Measurements from ENCODE around the gene RSAD1. TPM values are rescaled to one million over a fixed set of nuclear protein-coding genes. Genes with fewer than 3 reads are reported as not detected.

The RSAD1 gene
- total and polyA plus RNA-seq, 4 donors = 20.1 to 43.2 (median 29.9) TPM

DNA sequence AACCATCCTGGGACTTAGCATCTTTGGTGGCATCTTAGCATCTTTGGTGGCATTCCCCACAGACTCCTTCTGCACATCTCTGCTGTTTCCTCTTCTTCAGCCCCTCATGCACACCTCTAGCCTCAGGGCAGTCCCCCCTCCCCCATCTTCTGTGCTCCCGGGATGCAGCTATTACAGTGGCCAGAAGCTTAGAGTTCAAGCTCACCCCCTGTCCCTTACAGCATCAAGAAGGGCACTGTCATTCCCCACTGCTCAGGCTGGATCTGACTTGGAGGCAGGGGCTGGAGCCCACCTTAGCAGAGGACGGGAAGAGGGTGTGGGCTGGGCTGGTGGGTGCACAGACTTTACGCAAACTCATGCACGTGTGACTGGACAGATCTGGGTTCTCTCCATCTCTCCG is 54.5 kb downstream of the RSAD1 start:
- WGBS, 2 donors = 17 to 29% methylated on average over 5 of the region's 5 CpGs
- Histone ChIP-seq H3K9me3 (ENCODE audit: control insufficient read depth in 4 of 4, insufficient read depth in 3 of 4, low read length in 3 of 4) (peaks cover 0 to 1% (median 0%) of the 10 kb centered on the region in 4 donors), H3K27me3 (ENCODE audit: control insufficient read depth in 3 of 3, insufficient read depth in 3 of 3, low read length in 2 of 3) (peaks cover 0 to 4% (median 4%) of the 10 kb centered on the region in 3 donors), H3K9ac (ENCODE audit: insufficient read depth in 1 of 2, low read length in 2 of 2) (peak overlapping the region in 1 of 2 donors; percentile 16), H3K4me1 (ENCODE audit: control insufficient read depth in 5 of 5, insufficient read depth in 5 of 5, low read length in 5 of 5) (peaks cover 0 to 32% (median 7%) of the 10 kb centered on the region in 5 donors), H3K4me3 (no peak overlapping the region), H3K36me3 (ENCODE audit: control insufficient read depth in 4 of 4, insufficient read depth in 4 of 4, low read length in 4 of 4) (no peaks in the 10 kb centered on the region), H3K27ac (ENCODE audit: low read depth in 1 of 2, low read length in 1 of 2) (no peak overlapping the region)
- ATAC-seq (ENCODE audit: insufficient read depth, low FRiP score) (no peak), DNase-seq (no peak)
- TF ChIP-seq, protein P1, sequence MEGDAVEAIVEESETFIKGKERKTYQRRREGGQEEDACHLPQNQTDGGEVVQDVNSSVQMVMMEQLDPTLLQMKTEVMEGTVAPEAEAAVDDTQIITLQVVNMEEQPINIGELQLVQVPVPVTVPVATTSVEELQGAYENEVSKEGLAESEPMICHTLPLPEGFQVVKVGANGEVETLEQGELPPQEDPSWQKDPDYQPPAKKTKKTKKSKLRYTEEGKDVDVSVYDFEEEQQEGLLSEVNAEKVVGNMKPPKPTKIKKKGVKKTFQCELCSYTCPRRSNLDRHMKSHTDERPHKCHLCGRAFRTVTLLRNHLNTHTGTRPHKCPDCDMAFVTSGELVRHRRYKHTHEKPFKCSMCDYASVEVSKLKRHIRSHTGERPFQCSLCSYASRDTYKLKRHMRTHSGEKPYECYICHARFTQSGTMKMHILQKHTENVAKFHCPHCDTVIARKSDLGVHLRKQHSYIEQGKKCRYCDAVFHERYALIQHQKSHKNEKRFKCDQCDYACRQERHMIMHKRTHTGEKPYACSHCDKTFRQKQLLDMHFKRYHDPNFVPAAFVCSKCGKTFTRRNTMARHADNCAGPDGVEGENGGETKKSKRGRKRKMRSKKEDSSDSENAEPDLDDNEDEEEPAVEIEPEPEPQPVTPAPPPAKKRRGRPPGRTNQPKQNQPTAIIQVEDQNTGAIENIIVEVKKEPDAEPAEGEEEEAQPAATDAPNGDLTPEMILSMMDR (IDR thresholded peaks at IDR 0.05; ENCODE audit: control extremely low read depth, extremely low read depth) = no peak

DNA sequence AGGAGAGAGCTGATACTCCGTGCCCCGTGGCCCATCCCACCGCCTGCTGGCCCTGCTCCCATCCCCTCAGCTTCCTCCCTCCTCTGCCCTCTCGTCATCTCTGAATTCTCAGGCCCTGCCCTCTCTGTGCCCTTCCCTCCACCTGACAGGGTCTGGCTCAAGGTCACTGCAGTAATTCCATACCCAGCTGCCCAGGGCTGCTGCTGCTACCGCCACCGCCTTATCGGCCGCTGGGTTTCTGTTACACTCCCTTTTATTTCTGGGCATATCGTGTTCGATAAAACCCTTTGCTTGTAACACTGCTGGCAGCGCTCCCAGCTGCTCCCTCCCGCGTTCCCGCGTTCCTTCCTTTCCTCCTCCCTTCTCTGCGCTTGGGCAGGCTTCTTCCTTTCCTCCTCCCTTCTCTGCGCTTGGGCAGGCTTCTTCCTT is 55.1 kb downstream of the RSAD1 start:
- peaks cover 0 to 32% (median 7%) of the 10 kb centered on the region in 5 donors for H3K4me1 ChIP-seq (ENCODE audit: control insufficient read depth in 5 of 5, insufficient read depth in 5 of 5, low read length in 5 of 5)
- H3K36me3 ChIP-seq (ENCODE audit: control insufficient read depth in 4 of 4, insufficient read depth in 4 of 4, low read length in 4 of 4) = no peaks in the 10 kb centered on the region
- peak overlapping the region in 1 of 2 donors; percentile 16 for H3K9ac ChIP-seq (ENCODE audit: insufficient read depth in 1 of 2, low read length in 2 of 2)
- H3K27ac ChIP-seq (ENCODE audit: low read depth in 1 of 2, low read length in 1 of 2) = peak overlapping the region in 1 of 2 donors; percentile 72
- DNase-seq (peak; percentile 72 to 83 (median 74)), ATAC-seq (ENCODE audit: insufficient read depth, low FRiP score) (no peak)
- WGBS, 2 donors = 2% methylated on average over 15 to 17 of the region's 17 CpGs
- TF ChIP-seq, protein P1 (IDR thresholded peaks at IDR 0.05; ENCODE audit: control extremely low read depth, extremely low read depth) = no peak
- no peak overlapping the region for H3K4me3 ChIP-seq
- H3K27me3 ChIP-seq (ENCODE audit: control insufficient read depth in 3 of 3, insufficient read depth in 3 of 3, low read length in 2 of 3) = peaks cover 0 to 4% (median 4%) of the 10 kb centered on the region in 3 donors
- peaks cover 0 to 1% (median 0%) of the 10 kb centered on the region in 4 donors for H3K9me3 ChIP-seq (ENCODE audit: control insufficient read depth in 4 of 4, insufficient read depth in 3 of 4, low read length in 3 of 4)

DNA sequence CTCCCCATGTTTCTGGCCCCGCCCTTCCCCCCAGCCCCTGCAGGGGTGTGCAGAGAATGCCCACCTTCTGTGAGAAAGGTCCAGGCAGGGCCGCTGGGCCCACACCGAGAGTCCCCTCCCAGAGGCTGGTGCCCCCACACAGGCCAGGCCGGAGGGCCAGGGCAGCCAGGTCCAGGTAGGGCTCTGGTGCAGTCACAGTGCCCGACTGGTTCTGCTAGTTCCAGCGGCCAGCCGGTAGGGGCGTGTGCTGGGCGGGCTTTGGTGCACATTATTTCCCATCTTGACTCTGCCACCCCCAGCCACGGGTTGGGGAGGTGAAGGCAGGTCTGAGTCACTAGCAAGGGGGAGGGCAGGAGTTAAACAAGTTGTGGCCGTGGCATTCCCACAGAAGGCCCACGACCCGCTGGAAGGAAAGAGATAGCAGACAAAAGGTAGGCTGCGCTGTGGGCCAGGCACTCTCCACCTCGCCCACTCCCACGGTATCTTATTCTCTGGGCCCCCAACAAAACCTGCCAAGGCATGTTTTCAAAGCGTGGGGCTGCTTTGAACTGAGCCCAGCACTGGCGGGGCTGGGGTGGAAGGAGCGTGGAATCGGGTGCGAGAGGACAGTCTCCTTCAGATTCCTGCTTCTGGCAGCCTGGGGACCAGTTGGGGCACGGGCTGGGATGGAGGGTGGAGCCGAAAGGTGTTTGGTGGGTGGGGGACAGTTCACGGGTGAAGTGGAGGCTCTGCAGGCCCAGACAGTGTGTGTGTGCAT is 55.7 kb downstream of the RSAD1 start:
- peaks cover 0 to 32% (median 7%) of the 10 kb centered on the region in 5 donors for H3K4me1 ChIP-seq (ENCODE audit: control insufficient read depth in 5 of 5, insufficient read depth in 5 of 5, low read length in 5 of 5)
- H3K9ac ChIP-seq (ENCODE audit: insufficient read depth in 1 of 2, low read length in 2 of 2) = no peak overlapping the region
- WGBS, 2 donors = 57 to 61% methylated on average over 24 of the region's 24 CpGs
- TF ChIP-seq, protein P1 (IDR thresholded peaks at IDR 0.05; ENCODE audit: control extremely low read depth, extremely low read depth) = no peak
- peaks cover 0 to 1% (median 0%) of the 10 kb centered on the region in 4 donors for H3K9me3 ChIP-seq (ENCODE audit: control insufficient read depth in 4 of 4, insufficient read depth in 3 of 4, low read length in 3 of 4)
- no peak overlapping the region for H3K4me3 ChIP-seq
- peak; percentile 30 for ATAC-seq (ENCODE audit: insufficient read depth, low FRiP score)
- H3K27ac ChIP-seq (ENCODE audit: low read depth in 1 of 2, low read length in 1 of 2) = peak overlapping the region in 1 of 2 donors; percentile 72
- H3K36me3 ChIP-seq (ENCODE audit: control insufficient read depth in 4 of 4, insufficient read depth in 4 of 4, low read length in 4 of 4) = no peaks in the 10 kb centered on the region
- DNase-seq = peak in 2 of 3 donors; percentile 35 to 39
- H3K27me3 ChIP-seq (ENCODE audit: control insufficient read depth in 3 of 3, insufficient read depth in 3 of 3, low read length in 2 of 3) = peaks cover 0 to 4% (median 4%) of the 10 kb centered on the region in 3 donors
